Measurements from ENCODE around the gene UGT2A2.

UGT2A2 gene

DNA sequence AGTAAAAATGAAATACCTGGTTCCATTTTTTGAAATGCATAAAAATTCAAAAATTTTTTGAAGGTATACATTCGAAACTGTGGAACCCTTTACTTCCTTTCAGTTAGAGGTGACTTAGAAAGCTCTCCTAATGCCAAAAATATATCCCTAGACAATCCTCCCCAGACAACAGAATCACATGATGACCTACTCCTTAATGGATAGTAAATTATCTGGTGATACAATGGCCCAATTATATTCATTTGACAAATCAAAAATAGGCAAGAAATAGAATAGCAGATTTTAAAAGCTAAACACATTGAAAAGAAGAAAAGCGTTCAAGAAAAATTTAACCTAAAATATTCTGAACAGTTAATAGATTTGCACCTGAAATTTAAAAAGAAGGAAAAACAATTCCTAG, 3.5 kb upstream of the UGT2A2 start:
- Histone ChIP-seq H3K9ac (ENCODE audit: low read depth, low read length) (no peak overlapping the region), H3K36me3 (ENCODE audit: control insufficient read depth, insufficient read depth, low read length) (no peaks in the 10 kb centered on the region), H3K4me3 (ENCODE audit: low read depth, low read length) (no peak overlapping the region), H3K27ac (ENCODE audit: low read depth, low read length) (no peak overlapping the region), H3K4me1 (ENCODE audit: control insufficient read depth, insufficient read depth, low read length) (no peaks in the 10 kb centered on the region), H3K9me3 (ENCODE audit: control insufficient read depth, insufficient read depth, low read length) (no peaks in the 10 kb centered on the region), H3K27me3 (ENCODE audit: control insufficient read depth, insufficient read depth, low read length) (no peaks in the 10 kb centered on the region)

DNA sequence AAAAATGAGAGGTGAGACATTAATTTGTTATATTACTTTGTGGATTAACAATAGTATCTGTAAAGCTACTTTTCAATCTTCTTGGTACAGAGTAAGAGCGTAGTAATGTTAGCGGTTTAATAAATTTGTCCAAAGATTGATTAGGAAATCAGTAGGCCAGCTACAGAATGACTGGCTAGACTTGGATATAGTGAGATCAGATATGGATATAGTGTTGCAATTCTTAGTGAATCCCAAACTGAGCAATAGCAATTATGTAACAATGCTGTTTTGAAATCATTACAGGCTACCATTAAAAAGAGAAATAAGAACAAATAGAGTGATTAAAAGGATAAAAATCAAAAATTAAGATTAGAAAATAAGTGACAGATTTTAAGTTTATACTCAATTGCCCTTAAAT, 847 bp upstream of the UGT2A2 start:
- H3K4me1 ChIP-seq (ENCODE audit: control insufficient read depth, insufficient read depth, low read length), result peaks cover 3% of the 10 kb centered on the region; the same call in 1 of the 2 replicates
- H3K27me3 ChIP-seq (ENCODE audit: control insufficient read depth, insufficient read depth, low read length), result no peaks in the 10 kb centered on the region
- H3K9ac ChIP-seq (ENCODE audit: low read depth, low read length), result no peak overlapping the region
- H3K4me3 ChIP-seq (ENCODE audit: low read depth, low read length), result no peak overlapping the region
- H3K36me3 ChIP-seq (ENCODE audit: control insufficient read depth, insufficient read depth, low read length), result no peaks in the 10 kb centered on the region
- H3K9me3 ChIP-seq (ENCODE audit: control insufficient read depth, insufficient read depth, low read length), result no peaks in the 10 kb centered on the region
- no peak overlapping the region for H3K27ac ChIP-seq (ENCODE audit: low read depth, low read length)

DNA sequence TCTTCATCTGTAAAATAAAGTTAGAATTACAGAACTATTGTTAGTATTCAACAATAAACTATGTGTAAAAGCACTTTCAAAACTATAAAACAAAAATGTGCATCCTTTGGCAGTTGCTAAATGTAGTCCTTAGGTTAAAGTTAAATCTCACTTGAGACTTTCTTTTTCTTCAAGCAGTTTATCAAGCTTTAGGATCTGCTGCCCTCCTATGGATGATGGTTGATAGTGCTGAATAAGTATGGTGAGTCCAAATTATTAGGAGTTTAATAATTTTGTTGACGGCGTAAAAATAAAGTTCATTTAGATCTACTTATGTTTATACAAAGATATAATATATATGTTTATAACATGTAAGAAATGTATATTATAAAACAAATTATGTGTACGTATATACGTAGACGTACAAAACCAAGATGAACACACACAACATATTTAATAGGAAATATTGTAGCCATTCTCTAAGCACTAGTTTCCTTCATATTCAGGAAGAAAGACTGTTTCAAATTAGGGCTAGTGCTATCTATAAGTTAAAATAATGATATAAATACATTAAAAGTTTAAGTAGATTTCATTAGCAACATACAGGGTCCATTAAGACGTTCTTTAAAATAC, 22.3 kb downstream of the UGT2A2 start:
- no peak overlapping the region for H3K9ac ChIP-seq (ENCODE audit: low read depth, low read length)
- no peaks in the 10 kb centered on the region for H3K9me3 ChIP-seq (ENCODE audit: control insufficient read depth, insufficient read depth, low read length)
- no peaks in the 10 kb centered on the region for H3K4me1 ChIP-seq (ENCODE audit: control insufficient read depth, insufficient read depth, low read length)
- H3K36me3 ChIP-seq (ENCODE audit: control insufficient read depth, insufficient read depth, low read length), result no peaks in the 10 kb centered on the region
- no peak overlapping the region for H3K27ac ChIP-seq (ENCODE audit: low read depth, low read length)
- H3K27me3 ChIP-seq (ENCODE audit: control insufficient read depth, insufficient read depth, low read length), result no peaks in the 10 kb centered on the region
- no peak overlapping the region for H3K4me3 ChIP-seq (ENCODE audit: low read depth, low read length)

GRCh38 chr4:69610484-69610883, 29.0 kb downstream of the UGT2A2 start:
- no peaks in the 10 kb centered on the region for H3K27me3 ChIP-seq (ENCODE audit: control insufficient read depth, insufficient read depth, low read length)
- H3K36me3 ChIP-seq (ENCODE audit: control insufficient read depth, insufficient read depth, low read length), result no peaks in the 10 kb centered on the region
- H3K9ac ChIP-seq (ENCODE audit: low read depth, low read length), result no peak overlapping the region
- no peak overlapping the region for H3K4me3 ChIP-seq (ENCODE audit: low read depth, low read length)
- no peaks in the 10 kb centered on the region for H3K9me3 ChIP-seq (ENCODE audit: control insufficient read depth, insufficient read depth, low read length)
- H3K27ac ChIP-seq (ENCODE audit: low read depth, low read length), result no peak overlapping the region
- H3K4me1 ChIP-seq (ENCODE audit: control insufficient read depth, insufficient read depth, low read length), result no peaks in the 10 kb centered on the region

DNA sequence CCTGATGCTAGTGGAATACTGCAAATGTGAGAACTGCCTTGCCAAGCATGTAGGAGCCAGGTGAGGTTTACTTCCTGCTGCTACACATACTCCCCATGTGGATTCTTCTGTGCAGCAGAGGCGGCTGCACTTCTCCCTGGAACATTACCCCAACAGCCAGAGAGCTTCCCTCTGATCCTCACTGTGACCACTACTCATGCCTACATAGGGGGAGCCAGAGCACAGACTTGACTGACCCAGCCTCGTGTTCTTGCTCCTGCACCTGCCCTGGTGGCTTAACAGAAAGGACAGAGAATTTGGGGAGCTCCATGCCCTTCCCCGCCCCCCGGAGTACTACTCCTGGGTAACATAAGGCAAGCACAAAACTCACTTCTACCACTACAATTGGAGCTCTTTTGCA, 38.4 kb downstream of the UGT2A2 start:
- Histone ChIP-seq H3K27me3 (ENCODE audit: control insufficient read depth, insufficient read depth, low read length) (no peaks in the 10 kb centered on the region), H3K9ac (ENCODE audit: low read depth, low read length) (no peak overlapping the region), H3K9me3 (ENCODE audit: control insufficient read depth, insufficient read depth, low read length) (no peaks in the 10 kb centered on the region), H3K4me3 (ENCODE audit: low read depth, low read length) (no peak overlapping the region), H3K36me3 (ENCODE audit: control insufficient read depth, insufficient read depth, low read length) (no peaks in the 10 kb centered on the region), H3K27ac (ENCODE audit: low read depth, low read length) (no peak overlapping the region), H3K4me1 (ENCODE audit: control insufficient read depth, insufficient read depth, low read length) (no peaks in the 10 kb centered on the region)

- Histone ChIP-seq H3K36me3 (ENCODE audit: control insufficient read depth, insufficient read depth, low read length) (no peaks in the 10 kb centered on the region), H3K9me3 (ENCODE audit: control insufficient read depth, insufficient read depth, low read length) (no peaks in the 10 kb centered on the region), H3K4me3 (ENCODE audit: low read depth, low read length) (no peak overlapping the region)
These were observed 39.4 kb downstream of the UGT2A2 start for GRCh38 chr4:69600013-69600412.

DNA sequence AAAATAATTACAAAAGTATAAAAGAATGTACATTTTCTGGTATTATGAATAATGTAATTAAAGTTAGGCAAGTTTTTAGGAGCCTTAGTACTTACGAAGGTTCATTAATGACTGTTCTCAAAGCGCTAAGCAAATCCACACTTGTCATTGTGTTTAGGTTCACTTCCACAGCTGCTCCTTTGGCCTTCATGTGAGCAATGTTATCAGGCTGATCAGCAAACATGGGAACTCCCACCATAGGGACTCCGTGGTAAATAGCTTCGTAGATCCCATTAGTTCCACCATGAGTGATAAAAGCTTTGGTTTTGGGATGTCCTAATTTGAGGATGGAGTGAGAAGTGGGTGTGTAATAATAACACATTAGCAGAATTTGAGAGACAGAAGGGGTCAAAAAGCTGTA, 45.1 kb downstream of the UGT2A2 start:
- Histone ChIP-seq H3K4me1 (ENCODE audit: control insufficient read depth, insufficient read depth, low read length) (no peaks in the 10 kb centered on the region), H3K4me3 (ENCODE audit: low read depth, low read length) (no peak overlapping the region), H3K27ac (ENCODE audit: low read depth, low read length) (no peak overlapping the region)

More at GRCh38 chr4:69600013-69600412, 39.4 kb downstream of the UGT2A2 start:
- no peak overlapping the region for H3K9ac ChIP-seq (ENCODE audit: low read depth, low read length)
- no peak overlapping the region for H3K27ac ChIP-seq (ENCODE audit: low read depth, low read length)
- H3K27me3 ChIP-seq (ENCODE audit: control insufficient read depth, insufficient read depth, low read length), result no peaks in the 10 kb centered on the region
- H3K4me1 ChIP-seq (ENCODE audit: control insufficient read depth, insufficient read depth, low read length), result no peaks in the 10 kb centered on the region

DNA sequence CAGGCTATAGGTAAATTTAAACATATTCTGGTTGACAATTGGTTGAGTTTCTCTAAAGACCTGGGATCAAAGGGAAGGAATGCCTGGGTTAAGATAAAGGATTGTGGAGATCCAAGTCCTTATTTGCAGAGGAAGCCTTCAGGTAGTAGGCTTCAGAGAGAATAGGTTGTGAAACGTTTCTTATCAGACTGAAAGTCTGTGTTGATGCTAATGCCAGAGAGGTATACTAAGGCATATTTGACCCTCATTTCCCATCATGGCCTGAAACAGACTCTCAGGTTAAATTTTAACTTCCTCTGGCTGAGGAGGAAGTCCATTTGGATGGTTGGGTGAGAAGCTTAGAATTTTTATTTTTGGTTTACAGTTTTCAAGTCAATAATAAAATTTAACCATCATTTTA, 48.1 kb downstream of the UGT2A2 start:
- H3K9ac ChIP-seq (ENCODE audit: low read depth, low read length), result no peak overlapping the region
- H3K36me3 ChIP-seq (ENCODE audit: control insufficient read depth, insufficient read depth, low read length), result no peaks in the 10 kb centered on the region
- H3K9me3 ChIP-seq (ENCODE audit: control insufficient read depth, insufficient read depth, low read length), result no peaks in the 10 kb centered on the region
- H3K4me3 ChIP-seq (ENCODE audit: low read depth, low read length), result no peak overlapping the region
- H3K4me1 ChIP-seq (ENCODE audit: control insufficient read depth, insufficient read depth, low read length), result no peaks in the 10 kb centered on the region
- no peaks in the 10 kb centered on the region for H3K27me3 ChIP-seq (ENCODE audit: control insufficient read depth, insufficient read depth, low read length)
- no peak overlapping the region for H3K27ac ChIP-seq (ENCODE audit: low read depth, low read length)

More for the DNA sequence above, 45.1 kb downstream of the UGT2A2 start:
- Histone ChIP-seq H3K27me3 (ENCODE audit: control insufficient read depth, insufficient read depth, low read length) (no peaks in the 10 kb centered on the region), H3K9ac (ENCODE audit: low read depth, low read length) (no peak overlapping the region), H3K9me3 (ENCODE audit: control insufficient read depth, insufficient read depth, low read length) (no peaks in the 10 kb centered on the region), H3K36me3 (ENCODE audit: control insufficient read depth, insufficient read depth, low read length) (no peaks in the 10 kb centered on the region)

DNA sequence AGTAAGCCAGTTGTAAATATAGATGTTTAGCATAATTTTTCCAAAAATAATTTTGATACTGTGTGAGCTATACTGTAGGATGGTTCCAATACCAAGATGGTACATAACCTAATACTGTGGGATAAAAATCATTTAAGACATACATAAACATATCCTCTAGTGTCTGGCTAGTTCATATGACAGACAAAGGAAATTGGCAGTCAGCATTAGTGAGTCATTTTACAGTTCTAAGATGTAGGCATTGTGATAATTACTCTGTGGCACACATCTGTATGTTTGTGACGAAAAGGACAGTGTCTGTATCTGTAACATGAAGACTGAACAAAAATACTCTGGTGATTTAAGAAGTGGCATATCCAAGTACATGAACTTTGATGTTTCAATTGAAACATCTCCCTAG, 49.6 kb downstream of the UGT2A2 start:
- no peak overlapping the region for H3K4me3 ChIP-seq (ENCODE audit: low read depth, low read length)
- H3K36me3 ChIP-seq (ENCODE audit: control insufficient read depth, insufficient read depth, low read length), result no peaks in the 10 kb centered on the region
- no peaks in the 10 kb centered on the region for H3K4me1 ChIP-seq (ENCODE audit: control insufficient read depth, insufficient read depth, low read length)
- H3K27me3 ChIP-seq (ENCODE audit: control insufficient read depth, insufficient read depth, low read length), result no peaks in the 10 kb centered on the region
- no peak overlapping the region for H3K9ac ChIP-seq (ENCODE audit: low read depth, low read length)
- no peaks in the 10 kb centered on the region for H3K9me3 ChIP-seq (ENCODE audit: control insufficient read depth, insufficient read depth, low read length)
- no peak overlapping the region for H3K27ac ChIP-seq (ENCODE audit: low read depth, low read length)

- H3K27ac ChIP-seq (ENCODE audit: low read depth, low read length), result no peak overlapping the region
- no peaks in the 10 kb centered on the region for H3K4me1 ChIP-seq (ENCODE audit: control insufficient read depth, insufficient read depth, low read length)
These were observed 55.3 kb downstream of the UGT2A2 start for GRCh38 chr4:69584135-69584534.

GRCh38 chr4:69583543-69583942, 55.9 kb downstream of the UGT2A2 start:
- no peak overlapping the region for H3K27ac ChIP-seq (ENCODE audit: low read depth, low read length)

More at GRCh38 chr4:69584135-69584534, 55.3 kb downstream of the UGT2A2 start:
- H3K4me3 ChIP-seq (ENCODE audit: low read depth, low read length), result no peak overlapping the region
- no peak overlapping the region for H3K9ac ChIP-seq (ENCODE audit: low read depth, low read length)
- H3K9me3 ChIP-seq (ENCODE audit: control insufficient read depth, insufficient read depth, low read length), result no peaks in the 10 kb centered on the region
- H3K36me3 ChIP-seq (ENCODE audit: control insufficient read depth, insufficient read depth, low read length), result no peaks in the 10 kb centered on the region
- no peaks in the 10 kb centered on the region for H3K27me3 ChIP-seq (ENCODE audit: control insufficient read depth, insufficient read depth, low read length)

More at GRCh38 chr4:69583543-69583942, 55.9 kb downstream of the UGT2A2 start:
- no peak overlapping the region for H3K9ac ChIP-seq (ENCODE audit: low read depth, low read length)
- H3K4me1 ChIP-seq (ENCODE audit: control insufficient read depth, insufficient read depth, low read length), result no peaks in the 10 kb centered on the region
- H3K36me3 ChIP-seq (ENCODE audit: control insufficient read depth, insufficient read depth, low read length), result no peaks in the 10 kb centered on the region
- no peaks in the 10 kb centered on the region for H3K9me3 ChIP-seq (ENCODE audit: control insufficient read depth, insufficient read depth, low read length)
- H3K4me3 ChIP-seq (ENCODE audit: low read depth, low read length), result no peak overlapping the region
- no peaks in the 10 kb centered on the region for H3K27me3 ChIP-seq (ENCODE audit: control insufficient read depth, insufficient read depth, low read length)
